Measurements from ENCODE around the gene ARHGEF6.

The ARHGEF6 gene

DNA sequence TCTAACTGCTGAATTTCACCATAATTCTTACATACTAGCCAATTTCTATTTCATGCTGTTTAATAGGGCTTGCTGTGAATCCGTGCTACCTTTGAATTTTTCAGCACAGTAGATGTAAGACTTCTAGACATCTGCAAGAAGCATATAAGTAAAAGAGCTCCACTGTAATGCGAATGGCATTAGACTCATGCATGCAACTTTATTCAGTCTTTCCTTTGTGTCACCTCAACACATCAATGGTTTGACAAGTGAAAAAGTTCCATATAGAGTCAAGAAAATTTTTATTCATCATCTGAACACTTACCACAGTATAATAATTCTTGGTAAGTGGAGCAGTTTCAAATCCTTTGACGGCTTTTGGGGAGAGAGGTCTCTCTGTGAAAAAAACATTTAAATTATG lies 48.9 kb downstream of the ARHGEF6 start:
- H3K4me1 Mint-ChIP-seq: peaks cover 25% of the 10 kb centered on the region
- H3K36me3 Mint-ChIP-seq (ENCODE audit: insufficient read depth): peaks cover 17% of the 10 kb centered on the region

DNA sequence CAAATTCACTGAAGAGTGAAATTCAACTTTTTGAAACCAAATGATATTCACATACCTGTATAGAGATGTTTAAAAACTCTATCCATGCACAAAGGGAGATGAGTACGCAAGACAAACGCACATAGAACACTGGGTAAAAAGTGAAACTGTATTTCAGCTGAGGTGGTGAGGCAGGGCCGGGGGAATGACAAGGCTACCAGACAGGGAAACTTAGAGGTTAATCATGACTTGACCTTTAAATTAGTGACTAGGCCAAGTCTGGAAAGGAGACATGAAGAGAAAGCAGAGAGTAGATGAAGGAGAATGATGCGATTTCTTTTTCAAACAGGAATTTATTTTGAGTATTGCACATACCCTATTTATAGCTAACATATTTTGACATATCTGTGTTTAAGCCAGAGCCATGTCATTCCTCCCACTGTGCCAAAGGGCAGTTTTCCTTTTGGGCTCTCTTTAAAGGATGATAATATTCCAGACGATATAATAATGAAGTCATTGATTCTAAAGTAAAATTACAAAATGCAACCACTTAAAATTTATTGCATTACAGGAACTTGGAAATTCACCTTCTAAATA lies 49.4 kb downstream of the ARHGEF6 start:
- H3K9me3 Mint-ChIP-seq: no peaks in the 10 kb centered on the region
- peaks cover 25% of the 10 kb centered on the region for H3K4me1 Mint-ChIP-seq
- no peak overlapping the region for H3K4me3 Mint-ChIP-seq
- peaks cover 17% of the 10 kb centered on the region for H3K36me3 Mint-ChIP-seq (ENCODE audit: insufficient read depth)
- no peak for DNase-seq (ENCODE audit: low spot score in 2 of 2)
- ATAC-seq (replicated peaks; ENCODE audit: extremely low read depth, poor library complexity, severe bottlenecking): no peak
- H3K27me3 Mint-ChIP-seq: no peaks in the 10 kb centered on the region
- H3K27ac Mint-ChIP-seq (ENCODE audit: low read depth): no peak overlapping the region

More for the DNA sequence above, 48.9 kb downstream of the ARHGEF6 start:
- DNase-seq (ENCODE audit: low spot score in 2 of 2): no peak
- no peaks in the 10 kb centered on the region for H3K9me3 Mint-ChIP-seq
- H3K27me3 Mint-ChIP-seq: no peaks in the 10 kb centered on the region
- H3K4me3 Mint-ChIP-seq: no peak overlapping the region
- no peak for ATAC-seq (replicated peaks; ENCODE audit: extremely low read depth, poor library complexity, severe bottlenecking)
- H3K27ac Mint-ChIP-seq (ENCODE audit: low read depth): no peak overlapping the region

DNA sequence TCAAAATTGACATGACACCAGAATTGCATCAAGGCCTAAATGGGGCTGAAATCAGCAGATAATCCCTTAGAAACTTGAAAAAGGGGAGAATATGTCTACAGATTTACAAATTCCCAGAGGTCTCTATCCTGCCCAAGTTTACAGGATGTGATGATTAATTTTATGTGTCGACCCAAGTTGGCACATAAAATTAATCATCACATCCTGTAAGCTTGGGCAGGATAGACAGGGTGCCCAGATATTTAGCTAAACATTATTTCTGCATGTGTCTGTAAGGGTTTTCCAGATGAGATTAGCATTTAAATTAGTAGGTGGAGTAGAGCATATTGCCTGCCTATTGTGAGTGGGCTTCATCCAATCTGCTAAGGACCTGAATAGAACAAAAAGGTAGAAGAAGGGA lies 52.3 kb downstream of the ARHGEF6 start:
- Mint-ChIP-seq H3K36me3 (ENCODE audit: insufficient read depth) (peaks cover 12% of the 10 kb centered on the region), H3K4me3 (no peak overlapping the region), H3K27ac (ENCODE audit: low read depth) (no peak overlapping the region), H3K9me3 (no peaks in the 10 kb centered on the region), H3K27me3 (no peaks in the 10 kb centered on the region), H3K4me1 (peaks cover 19% of the 10 kb centered on the region)
- ATAC-seq (replicated peaks; ENCODE audit: extremely low read depth, poor library complexity, severe bottlenecking) (no peak), DNase-seq (ENCODE audit: low spot score in 2 of 2) (no peak)

DNA sequence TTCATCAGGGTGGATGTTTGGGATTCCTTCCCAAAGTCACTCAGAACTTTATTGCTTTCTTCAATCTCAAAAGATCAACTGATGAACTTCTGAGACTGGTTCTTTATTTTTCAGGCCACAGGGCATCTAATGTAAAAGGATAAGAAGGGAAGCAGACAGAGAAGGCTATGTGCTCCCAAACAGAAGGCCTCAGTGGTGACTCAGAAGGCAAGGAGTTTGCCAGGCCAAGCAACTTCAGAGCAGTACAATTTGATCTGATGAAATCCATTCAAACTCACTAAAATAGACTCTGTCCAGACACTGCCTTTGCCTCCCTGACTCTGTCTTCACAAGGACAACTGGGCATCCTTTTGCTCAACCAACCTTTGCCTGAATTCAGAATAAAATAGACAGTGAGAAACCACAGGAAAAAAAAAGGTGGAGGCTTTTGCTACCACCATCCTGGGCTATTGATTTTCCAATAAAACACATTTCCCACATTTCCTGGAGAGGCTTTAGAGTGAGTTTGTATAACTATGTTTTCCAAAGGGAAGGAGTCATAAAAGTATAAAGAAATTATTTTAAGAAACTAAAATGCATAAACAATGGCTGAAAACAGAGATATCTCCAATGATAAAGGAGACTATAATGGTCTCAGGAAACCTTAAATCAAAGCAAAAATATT lies 55.2 kb downstream of the ARHGEF6 start:
- Mint-ChIP-seq H3K9me3 (no peaks in the 10 kb centered on the region), H3K36me3 (ENCODE audit: insufficient read depth) (peaks cover 9% of the 10 kb centered on the region), H3K27me3 (no peaks in the 10 kb centered on the region), H3K4me3 (no peak overlapping the region), H3K27ac (ENCODE audit: low read depth) (no peak overlapping the region), H3K4me1 (peaks cover 13% of the 10 kb centered on the region)
- no peak for ATAC-seq (replicated peaks; ENCODE audit: extremely low read depth, poor library complexity, severe bottlenecking)
- DNase-seq (ENCODE audit: low spot score in 2 of 2): no peak

DNA sequence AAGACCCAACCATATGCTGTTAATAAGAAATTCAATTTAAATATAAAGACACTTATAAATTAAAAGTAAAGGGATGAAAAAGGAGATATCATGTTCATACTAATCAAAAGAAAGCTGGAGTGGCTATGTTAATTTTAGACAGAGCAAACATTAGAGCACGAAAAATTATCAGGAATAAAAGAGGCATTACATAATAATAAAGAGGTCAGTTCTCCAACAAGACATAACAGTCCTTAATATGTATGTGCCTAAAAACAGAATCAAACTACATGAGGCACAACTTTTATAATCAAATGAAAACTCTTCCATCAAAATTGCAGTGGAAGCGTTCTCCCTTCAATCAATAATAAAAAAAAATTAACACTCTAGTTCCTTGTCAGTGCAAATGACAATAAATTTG lies 62.6 kb downstream of the ARHGEF6 start:
- H3K36me3 Mint-ChIP-seq (ENCODE audit: insufficient read depth): peaks cover 4% of the 10 kb centered on the region
- H3K4me3 Mint-ChIP-seq: no peak overlapping the region
- ATAC-seq (replicated peaks; ENCODE audit: extremely low read depth, poor library complexity, severe bottlenecking) (no peak), DNase-seq (ENCODE audit: low spot score in 2 of 2) (no peak)
- H3K4me1 Mint-ChIP-seq: peaks cover 38% of the 10 kb centered on the region
- no peaks in the 10 kb centered on the region for H3K9me3 Mint-ChIP-seq
- H3K27me3 Mint-ChIP-seq: no peaks in the 10 kb centered on the region
- peak overlapping the region; percentile 62 for H3K27ac Mint-ChIP-seq (ENCODE audit: low read depth)

DNA sequence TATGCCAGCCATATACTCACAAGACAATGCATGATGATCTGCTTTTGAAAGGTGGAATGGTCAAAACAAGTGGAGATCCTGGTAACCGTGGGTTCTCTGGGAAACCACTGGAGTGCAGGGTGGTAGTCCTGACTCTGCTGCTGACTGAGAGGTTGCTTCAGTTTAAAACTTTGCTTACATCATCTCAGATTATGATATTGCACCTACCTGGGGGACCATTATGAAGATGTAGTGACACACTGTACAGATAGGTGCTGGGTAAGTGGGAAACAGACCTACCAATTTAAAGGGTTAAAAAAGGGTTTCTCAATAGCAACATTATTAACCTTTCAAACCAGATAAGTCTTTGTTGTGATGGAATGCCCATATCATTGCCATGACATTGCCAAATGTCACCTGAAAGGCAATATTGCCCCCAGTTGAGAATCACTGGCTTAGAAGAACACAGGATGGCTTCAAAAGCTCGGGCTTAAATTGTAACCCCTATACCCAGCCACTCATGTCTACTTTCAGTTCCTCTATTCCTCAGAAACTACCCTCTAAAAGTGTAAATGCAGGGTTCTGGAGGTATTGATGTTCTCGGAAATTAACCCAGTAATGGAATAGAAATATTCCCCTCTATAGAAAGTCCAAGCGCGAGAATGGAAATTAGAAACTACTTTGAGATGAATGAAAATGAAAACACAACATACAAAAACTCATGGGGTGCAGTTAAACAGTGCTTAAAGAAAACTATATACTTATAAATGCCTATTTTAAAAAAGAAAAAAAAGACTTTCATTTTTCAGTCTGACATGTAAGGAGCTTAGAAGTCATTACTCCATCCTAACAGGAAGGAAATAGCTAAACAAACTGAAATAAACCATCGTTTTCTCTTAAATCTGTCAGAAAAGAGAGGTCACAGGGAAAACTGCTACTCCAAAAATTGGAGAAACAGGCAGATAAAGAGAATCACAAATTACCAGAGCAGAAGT lies 65.8 kb downstream of the ARHGEF6 start:
- Mint-ChIP-seq H3K36me3 (ENCODE audit: insufficient read depth) (peaks cover 7% of the 10 kb centered on the region), H3K4me3 (peak overlapping the region; percentile 12), H3K9me3 (no peaks in the 10 kb centered on the region), H3K4me1 (peaks cover 45% of the 10 kb centered on the region), H3K27ac (ENCODE audit: low read depth) (peak overlapping the region; percentile 68), H3K27me3 (no peaks in the 10 kb centered on the region)
- DNase-seq (ENCODE audit: low spot score in 2 of 2): no peak
- no peak for ATAC-seq (replicated peaks; ENCODE audit: extremely low read depth, poor library complexity, severe bottlenecking)

DNA sequence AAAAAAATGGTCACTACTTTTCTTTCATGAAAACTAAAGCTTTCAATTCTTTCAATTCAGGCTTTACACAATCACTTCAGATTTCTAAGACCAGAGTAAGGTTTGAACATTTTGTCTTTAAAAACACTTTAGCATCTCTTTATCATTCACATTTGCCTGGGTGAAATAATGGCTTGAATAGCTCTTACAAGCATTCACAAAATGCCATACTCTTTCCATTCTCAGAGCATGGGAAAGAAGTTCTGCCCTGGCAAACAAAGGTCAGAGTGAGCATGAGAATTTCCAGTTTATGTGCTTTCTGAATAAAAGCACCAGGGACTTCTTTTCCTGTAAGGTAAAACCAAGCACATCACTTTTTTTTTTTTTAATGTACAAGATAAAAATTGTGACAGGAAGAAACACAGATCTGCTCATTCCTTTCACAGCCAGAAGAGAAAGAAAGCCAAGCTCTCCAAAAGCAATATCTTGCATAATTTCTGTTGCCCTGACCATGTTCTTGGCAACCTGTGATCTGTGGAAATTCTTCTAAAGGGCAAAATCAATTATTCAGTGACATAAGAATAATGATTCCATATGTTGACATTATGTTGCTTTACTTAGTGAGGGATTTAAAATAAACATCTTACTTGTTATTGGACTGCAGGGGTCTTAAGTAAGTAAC lies 68.0 kb downstream of the ARHGEF6 start:
- Mint-ChIP-seq H3K36me3 (ENCODE audit: insufficient read depth) (peaks cover 10% of the 10 kb centered on the region), H3K4me3 (no peak overlapping the region), H3K9me3 (no peaks in the 10 kb centered on the region), H3K27me3 (no peaks in the 10 kb centered on the region), H3K27ac (ENCODE audit: low read depth) (no peak overlapping the region), H3K4me1 (peaks cover 33% of the 10 kb centered on the region)
- ATAC-seq (replicated peaks; ENCODE audit: extremely low read depth, poor library complexity, severe bottlenecking) (no peak), DNase-seq (ENCODE audit: low spot score in 2 of 2) (no peak)

DNA sequence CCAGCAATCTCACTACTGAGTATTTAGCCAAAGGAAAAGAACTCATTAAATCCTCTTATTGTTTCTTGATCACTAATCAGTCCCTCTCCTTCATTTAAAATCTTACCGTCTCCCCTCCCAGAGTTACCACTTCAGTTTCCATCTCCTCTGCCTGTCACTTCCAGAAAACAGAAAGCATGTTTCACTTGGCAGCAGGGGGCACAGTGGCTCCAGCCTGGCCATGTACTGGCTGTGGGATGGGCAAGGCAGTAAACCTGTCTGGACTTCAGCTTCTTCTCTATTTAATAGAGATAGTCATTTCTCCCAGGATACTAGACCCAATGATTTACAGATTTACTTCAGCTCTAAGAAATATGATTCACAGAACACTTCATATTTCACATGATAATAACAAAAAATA lies 69.6 kb downstream of the ARHGEF6 start:
- DNase-seq (ENCODE audit: low spot score in 2 of 2): no peak
- Mint-ChIP-seq H3K27me3 (no peaks in the 10 kb centered on the region), H3K4me3 (no peak overlapping the region), H3K4me1 (peaks cover 17% of the 10 kb centered on the region), H3K27ac (ENCODE audit: low read depth) (peak overlapping the region; percentile 76), H3K9me3 (no peaks in the 10 kb centered on the region), H3K36me3 (ENCODE audit: insufficient read depth) (peaks cover 15% of the 10 kb centered on the region)
- no peak for ATAC-seq (replicated peaks; ENCODE audit: extremely low read depth, poor library complexity, severe bottlenecking)

DNA sequence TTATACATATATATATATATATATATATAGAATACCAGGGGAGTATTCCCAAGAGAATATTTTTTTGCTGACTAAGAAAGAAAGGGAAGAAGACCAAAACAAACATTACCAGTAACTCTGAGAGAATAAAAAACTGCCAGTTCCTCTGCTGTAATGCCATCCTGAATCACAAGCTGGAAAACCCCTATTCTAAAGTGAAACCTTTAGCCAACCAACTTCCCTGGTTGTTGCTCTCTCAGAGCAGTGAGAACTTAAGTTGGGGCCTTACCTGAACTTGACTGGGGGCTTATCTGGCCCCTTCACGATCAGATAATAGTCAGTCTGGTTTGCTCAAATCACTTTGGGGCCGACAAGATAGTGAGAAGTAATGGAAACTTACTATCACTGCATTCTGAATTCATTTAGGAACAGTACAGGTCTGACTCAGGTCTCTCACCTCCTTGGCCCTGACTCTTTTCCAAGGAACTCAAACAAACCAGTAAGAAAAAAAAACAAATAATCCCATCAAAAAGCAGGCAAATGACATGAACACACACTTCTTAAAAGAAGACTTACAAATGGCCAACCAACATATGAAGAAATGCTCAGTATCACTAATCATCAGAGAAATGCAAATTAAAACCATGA lies 70.3 kb downstream of the ARHGEF6 start:
- H3K9me3 Mint-ChIP-seq: no peaks in the 10 kb centered on the region
- peak; percentile 54 for ATAC-seq (replicated peaks; ENCODE audit: extremely low read depth, poor library complexity, severe bottlenecking)
- DNase-seq (ENCODE audit: low spot score in 2 of 2): no peak
- H3K27me3 Mint-ChIP-seq: no peaks in the 10 kb centered on the region
- no peak overlapping the region for H3K4me3 Mint-ChIP-seq
- peaks cover 16% of the 10 kb centered on the region for H3K4me1 Mint-ChIP-seq
- H3K36me3 Mint-ChIP-seq (ENCODE audit: insufficient read depth): peaks cover 20% of the 10 kb centered on the region
- H3K27ac Mint-ChIP-seq (ENCODE audit: low read depth): peak overlapping the region; percentile 76

DNA sequence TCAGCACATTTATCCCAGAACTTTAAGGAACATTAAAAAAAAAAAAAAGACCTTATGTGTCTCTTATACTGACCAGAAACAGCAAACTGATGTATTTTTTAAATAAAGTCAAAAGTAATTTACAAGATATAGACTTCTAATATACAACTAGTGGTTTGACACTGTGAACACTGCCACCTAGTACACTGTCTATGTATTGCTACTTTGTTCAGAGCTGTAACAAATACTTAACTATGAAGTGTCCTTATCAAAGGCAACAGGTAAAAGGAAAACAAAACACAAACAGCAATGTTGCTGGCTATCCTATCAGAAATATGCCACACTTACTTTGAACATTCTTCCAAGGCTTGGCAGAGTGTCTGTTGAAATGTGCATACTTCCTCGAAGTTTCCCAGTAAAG lies 72.4 kb downstream of the ARHGEF6 start:
- no peak overlapping the region for H3K4me3 Mint-ChIP-seq
- no peaks in the 10 kb centered on the region for H3K27me3 Mint-ChIP-seq
- peaks cover 11% of the 10 kb centered on the region for H3K4me1 Mint-ChIP-seq
- DNase-seq (ENCODE audit: low spot score in 2 of 2) (no peak), ATAC-seq (replicated peaks; ENCODE audit: extremely low read depth, poor library complexity, severe bottlenecking) (no peak)
- H3K27ac Mint-ChIP-seq (ENCODE audit: low read depth): no peak overlapping the region
- H3K36me3 Mint-ChIP-seq (ENCODE audit: insufficient read depth): peaks cover 31% of the 10 kb centered on the region
- no peaks in the 10 kb centered on the region for H3K9me3 Mint-ChIP-seq

DNA sequence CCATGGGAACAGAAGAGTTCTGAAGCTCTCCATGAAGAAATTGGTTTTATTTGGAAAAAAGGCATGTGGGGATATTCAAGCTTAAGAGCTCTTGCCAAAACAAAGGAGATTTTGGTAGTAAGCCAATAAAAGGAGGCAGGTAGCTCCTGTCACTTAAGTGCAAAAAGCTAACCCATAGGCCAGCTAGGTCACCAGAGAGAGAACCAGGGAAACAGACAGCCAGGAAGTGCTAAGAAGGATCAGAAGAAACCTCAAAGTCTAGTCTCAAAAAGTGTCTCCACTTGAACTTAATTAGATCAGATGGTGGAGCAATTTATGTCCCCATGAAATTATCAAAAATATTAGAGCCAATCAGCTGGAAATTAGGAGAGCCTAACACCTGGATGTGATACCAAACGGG lies 83.6 kb downstream of the ARHGEF6 start:
- no peaks in the 10 kb centered on the region for H3K27me3 Mint-ChIP-seq
- peak overlapping the region; percentile 12 for H3K4me3 Mint-ChIP-seq
- ATAC-seq (replicated peaks; ENCODE audit: extremely low read depth, poor library complexity, severe bottlenecking): no peak
- H3K27ac Mint-ChIP-seq (ENCODE audit: low read depth): peak overlapping the region; percentile 96
- H3K4me1 Mint-ChIP-seq: peaks cover 16% of the 10 kb centered on the region
- DNase-seq (ENCODE audit: low spot score in 2 of 2): no peak
- H3K9me3 Mint-ChIP-seq: no peaks in the 10 kb centered on the region
- peaks cover 13% of the 10 kb centered on the region for H3K36me3 Mint-ChIP-seq (ENCODE audit: insufficient read depth)

Measured in central memory CD8-positive, alpha-beta T cell (primary cell).